ENCODE data around the gene ARHGAP15.

DNA sequence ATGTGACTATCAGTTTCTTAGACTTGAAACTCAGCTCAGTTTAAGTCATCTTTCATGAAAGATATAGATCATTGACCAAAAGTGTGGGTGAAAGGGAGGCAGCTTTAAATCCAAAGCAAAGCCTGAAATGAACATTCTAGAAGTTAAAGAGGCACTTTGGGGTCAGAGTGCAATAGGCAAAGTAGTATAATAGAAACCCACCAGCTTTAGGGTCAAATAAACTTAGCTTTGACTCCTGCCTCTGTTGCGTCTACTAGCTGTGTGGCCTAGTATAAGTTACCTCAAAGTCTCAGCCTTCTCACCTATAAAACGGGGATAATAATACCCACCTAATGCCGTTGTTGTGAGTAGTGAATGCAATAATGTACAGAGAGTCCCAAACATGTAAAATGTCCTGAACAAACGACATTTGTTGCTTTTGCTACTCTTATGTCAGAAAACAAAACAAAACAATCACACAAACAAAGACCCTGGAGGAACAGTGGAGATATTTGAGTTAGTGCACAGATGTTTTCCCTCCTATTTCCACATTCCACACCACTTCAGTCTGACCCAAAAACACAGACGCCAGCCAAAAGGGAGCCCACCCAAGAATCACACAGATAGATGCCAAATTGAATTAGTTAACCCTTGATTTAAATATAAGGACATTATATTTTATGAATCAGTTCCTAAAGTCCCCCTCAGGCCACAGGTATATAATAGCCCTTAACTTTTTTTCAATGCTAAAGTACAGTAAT, 657.0 kb downstream of the ARHGAP15 start:
- TF ChIP-seq, protein P1, sequence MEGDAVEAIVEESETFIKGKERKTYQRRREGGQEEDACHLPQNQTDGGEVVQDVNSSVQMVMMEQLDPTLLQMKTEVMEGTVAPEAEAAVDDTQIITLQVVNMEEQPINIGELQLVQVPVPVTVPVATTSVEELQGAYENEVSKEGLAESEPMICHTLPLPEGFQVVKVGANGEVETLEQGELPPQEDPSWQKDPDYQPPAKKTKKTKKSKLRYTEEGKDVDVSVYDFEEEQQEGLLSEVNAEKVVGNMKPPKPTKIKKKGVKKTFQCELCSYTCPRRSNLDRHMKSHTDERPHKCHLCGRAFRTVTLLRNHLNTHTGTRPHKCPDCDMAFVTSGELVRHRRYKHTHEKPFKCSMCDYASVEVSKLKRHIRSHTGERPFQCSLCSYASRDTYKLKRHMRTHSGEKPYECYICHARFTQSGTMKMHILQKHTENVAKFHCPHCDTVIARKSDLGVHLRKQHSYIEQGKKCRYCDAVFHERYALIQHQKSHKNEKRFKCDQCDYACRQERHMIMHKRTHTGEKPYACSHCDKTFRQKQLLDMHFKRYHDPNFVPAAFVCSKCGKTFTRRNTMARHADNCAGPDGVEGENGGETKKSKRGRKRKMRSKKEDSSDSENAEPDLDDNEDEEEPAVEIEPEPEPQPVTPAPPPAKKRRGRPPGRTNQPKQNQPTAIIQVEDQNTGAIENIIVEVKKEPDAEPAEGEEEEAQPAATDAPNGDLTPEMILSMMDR (IDR thresholded peaks at IDR 0.05; ENCODE audit: low read length) = no peak
- TF ChIP-seq EZH2 (IDR thresholded peaks at IDR 0.05; ENCODE audit: borderline replicate concordance, low read length) = no peak
